Left renal pelvis (tissue), 4 donors: ENCODE data around the gene PEAK3. TPM values are rescaled to one million over a fixed set of nuclear protein-coding genes. Genes with fewer than 3 reads are reported as not detected.

ENCODE experiments used
- DNase-seq, 4 donors: peaks; one replicate each; pipeline ENCODE4 v3.0.0-alpha.2; 2013; ENCODE audit warnings: low read depth in 4 of 4, low spot score in 3 of 4
- polyA plus RNA-seq, 4 donors: library from polyadenylated mRNA; unstranded; fragments of 120-200 nt; gene quantifications; one replicate each; pipeline ENCODE4 v1.2.1, GENCODE V29; 2013; ENCODE audit not compliant: insufficient read length in 4 of 4

The PEAK3 gene
- polyA plus RNA-seq, 4 donors = 0.07 to 0.14 (median 0.11) TPM; not detected in 1

DNA sequence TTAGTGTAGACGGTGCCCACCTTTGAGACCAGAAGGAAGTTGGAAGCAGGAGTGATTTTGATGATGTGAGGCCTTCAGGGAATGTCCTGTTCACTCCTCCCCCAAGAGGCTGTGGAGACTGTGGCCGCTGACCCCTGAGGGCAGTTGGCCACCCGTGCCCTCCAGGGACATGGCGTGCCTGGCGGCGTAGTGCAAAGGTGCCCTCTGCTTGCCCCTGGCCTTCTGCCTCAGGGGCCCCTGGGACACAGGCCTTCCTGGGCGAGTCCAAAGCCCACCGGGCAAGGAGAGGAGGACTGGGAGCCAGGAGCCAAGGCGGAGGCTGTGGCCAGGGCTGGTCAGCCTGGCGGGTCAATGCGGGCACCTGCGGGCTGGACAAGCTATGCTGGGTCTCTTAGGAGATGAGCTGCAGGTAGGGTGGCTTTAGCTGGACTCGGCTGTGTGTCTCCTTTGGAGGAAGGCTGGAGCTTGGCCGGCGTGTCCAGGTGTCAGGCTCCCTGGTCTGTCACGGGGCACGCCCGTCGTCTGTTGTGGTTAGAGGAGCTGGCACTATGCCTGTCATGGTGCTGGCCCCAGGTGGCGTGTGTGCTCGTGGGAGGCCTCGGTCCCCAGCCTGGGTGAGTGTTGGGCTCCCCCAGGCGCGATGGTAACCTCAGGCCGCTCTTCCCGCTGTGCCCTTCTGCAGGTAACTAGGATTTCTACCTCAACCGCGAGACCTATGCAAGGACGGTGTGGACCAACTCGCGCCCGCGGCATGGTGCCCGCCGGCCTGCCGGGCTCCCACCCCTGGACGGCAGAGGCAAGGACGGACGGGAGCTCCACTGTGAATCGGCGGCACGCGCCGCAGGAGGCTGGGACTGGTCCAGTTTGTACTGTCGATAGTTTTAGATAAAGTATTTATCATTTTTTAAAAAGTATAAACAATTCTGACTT, 52.6 kb downstream of the PEAK3 start:
- DNase-seq = no peak

DNA sequence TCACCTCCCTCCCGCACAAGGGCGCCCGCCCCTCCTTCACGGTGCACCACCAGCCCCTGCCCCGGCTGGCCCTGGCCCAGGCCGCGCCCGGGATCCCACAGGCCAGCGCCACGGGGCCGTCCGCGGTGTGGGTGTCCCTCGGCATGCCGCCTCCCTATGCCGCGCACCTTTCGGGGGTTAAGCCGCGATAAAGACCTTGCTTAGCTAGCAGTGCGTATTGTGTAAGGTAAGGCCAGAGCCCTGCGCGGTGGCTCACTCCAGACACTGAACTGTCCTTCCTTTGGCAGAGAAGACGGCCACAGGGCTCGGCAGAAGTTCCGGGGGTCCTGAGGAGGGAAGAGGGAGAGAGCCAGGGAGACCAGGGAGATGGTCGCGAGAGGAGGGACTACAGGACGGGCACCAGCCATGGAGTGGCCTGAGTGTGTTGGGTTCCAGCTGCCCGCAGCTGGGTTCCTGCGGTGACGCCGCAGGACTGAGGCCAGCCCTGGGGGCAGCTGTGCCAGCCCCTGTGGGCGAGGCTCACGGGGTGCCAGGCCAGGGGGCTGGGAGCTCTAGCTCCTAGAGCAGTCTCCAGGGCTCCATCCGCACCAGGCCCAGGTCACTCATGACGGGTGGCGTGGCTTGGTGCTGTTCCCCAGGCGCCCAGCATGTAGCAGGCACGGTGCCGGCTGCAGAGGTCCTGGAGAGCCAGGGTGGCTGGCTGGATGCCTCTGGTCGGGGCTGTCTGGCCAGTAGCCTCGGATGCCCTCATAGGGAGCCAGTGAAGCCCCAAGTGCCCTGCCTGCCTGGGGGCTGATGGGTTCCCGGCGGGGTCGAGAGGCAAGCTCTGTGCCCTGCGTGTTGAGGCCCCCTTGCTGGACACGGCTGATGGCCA, 53.6 kb downstream of the PEAK3 start:
- DNase-seq = no peak

DNA sequence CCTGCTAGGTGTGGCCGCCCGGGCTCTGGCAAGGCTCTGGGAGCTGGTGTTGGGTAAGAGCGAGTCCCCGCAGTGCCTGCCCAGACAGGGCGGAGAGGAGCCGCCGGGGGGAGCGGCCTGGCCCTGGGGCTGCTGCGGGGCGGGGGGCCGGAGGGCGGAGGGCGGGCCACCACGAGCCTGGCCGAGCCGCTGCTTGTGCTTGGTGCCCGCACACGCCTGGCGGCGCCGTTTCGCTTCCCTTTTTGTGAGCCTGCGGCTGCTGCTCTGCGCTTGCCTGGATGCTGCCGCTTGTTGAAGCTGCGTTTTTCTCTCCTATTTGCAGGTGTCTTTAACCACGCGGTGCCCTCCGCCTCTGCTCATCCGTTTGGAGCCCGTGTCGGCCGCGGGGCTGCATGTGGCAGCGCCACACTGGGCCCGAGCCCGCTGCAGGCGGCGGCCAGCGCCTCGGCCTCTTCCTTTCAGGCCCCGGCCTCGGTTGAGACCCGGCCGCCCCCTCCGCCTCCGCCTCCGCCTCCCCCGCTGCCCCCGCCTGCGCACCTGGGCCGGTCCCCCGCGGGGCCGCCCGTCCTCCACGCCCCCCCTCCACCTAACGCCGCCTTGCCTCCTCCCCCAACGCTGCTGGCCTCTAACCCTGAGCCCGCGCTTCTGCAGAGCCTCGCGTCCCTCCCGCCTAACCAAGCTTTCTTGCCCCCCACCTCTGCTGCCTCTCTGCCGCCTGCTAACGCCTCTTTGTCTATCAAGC, 54.4 kb downstream of the PEAK3 start:
- DNase-seq = no peak

DNA sequence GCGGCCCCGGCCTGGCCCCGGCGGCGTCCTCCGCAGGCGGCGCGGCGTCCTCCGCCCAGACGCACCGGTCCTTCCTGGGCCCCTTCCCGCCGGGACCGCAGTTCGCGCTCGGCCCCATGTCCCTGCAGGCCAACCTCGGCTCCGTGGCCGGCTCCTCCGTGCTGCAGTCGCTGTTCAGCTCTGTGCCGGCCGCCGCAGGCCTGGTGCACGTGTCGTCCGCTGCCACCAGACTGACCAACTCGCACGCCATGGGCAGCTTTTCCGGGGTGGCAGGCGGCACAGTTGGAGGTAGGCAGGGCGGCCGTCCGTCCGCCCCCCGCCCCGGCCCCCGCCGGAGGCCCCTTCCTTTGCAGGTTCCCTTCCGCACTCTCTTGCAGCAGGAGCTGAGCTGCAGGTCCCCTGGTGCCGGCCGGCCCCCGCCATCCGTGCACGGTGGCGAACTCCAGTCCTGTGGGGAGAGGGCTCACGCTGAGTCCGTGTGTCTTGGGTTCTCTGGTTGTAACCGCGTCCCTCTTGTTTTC, 55.1 kb downstream of the PEAK3 start:
- no peak for DNase-seq

DNA sequence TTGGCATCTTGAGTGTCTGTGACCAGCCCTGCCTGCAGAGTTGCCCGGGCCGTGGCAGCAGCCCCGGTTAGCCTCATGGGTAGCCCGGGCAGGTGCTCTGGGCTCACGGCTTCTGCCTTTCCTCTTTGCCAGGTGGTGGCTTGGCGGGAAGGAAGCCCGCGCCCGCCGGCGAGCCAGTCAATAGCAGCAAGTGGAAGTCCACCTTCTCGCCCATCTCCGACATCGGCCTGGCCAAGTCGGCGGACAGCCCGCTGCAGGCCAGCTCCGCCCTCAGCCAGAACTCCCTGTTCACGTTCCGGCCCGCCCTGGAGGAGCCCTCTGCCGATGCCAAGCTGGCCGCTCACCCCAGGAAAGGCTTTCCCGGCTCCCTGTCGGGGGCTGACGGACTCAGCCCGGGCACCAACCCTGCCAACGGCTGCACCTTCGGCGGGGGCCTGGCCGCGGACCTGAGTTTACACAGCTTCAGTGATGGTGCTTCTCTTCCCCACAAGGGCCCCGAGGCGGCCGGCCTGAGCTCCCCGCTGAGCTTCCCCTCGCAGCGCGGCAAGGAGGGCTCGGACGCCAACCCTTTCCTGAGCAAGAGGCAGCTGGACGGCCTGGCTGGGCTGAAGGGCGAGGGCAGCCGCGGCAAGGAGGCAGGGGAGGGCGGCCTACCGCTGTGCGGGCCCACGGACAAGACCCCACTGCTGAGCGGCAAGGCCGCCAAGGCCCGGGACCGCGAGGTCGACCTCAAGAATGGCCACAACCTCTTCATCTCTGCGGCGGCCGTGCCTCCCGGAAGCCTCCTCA, 55.7 kb downstream of the PEAK3 start:
- no peak for DNase-seq

DNA sequence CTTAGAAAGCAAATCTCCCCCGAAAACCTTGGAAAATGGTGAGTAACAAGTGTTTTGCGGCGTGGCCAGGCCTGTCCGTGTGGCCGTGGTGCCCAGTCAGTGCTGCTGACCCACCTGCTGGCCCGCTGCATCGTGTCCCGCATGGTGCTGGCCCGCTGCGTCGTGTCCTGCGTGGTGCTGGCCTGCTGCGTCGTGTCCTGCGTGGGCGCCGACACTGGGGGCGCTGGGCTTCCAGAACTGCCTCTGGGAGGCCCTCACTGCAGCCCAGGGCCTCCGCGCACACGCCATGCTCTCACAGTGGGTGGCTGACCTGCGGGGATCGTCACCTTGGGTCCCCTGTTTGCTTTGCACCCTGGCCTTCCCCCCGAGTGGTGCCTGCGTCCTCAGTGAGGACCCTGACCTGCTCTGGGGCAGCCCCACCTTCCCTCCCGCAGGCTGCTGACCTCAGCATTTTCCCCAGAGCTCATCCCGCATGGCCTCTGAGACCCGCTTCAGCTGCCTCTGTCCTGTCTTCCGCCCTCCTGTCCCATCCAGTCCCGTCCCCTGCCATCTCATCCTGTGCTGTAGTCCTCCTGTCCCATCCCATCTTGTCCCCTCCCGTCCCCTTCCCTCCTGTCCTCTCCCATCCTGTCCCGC, 56.4 kb downstream of the PEAK3 start:
- no peak for DNase-seq

DNA sequence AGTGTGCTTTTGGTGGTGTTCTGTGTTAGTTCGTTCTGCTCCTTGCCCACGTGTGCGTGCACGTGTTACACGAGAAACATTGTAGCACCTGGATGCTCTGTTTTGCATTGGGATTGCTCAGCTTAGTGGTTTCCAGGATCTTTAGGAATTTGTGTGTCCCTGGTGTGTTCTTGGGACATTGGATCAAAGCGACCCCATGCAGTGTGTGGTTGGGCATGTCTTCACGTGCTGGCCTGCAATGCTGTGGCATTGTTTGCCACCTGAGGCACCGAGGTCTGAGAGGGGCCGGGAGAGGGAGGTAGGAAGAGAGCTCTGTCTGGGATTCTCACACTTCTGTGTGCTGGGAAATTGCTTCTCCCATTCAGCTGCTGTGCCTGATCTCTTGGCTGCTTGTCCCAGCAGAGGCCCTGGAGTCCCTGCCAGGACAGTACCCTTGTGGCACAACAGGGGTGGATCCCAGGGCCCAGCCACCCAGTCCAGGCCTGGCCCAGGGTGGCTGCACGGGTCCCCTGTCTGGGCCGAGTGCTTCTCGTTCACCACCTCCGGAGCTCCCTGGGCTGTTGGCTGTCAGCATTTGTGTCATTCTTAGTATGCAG, 57.1 kb downstream of the PEAK3 start:
- DNase-seq = no peak

Other genes with a start within 250 kb of the PEAK3 start
- gene MKNK2, start 230.9 kb downstream of the PEAK3 start, polyA plus RNA-seq = 10 to 100 TPM; 41.2 to 82.1 (median 62.1) TPM
- gene MOB3A, start 185.8 kb downstream of the PEAK3 start, polyA plus RNA-seq = 10 to 100 TPM; 21.4 to 29.1 (median 25.2) TPM
- gene IZUMO4, start 185.3 kb downstream of the PEAK3 start, polyA plus RNA-seq = 10 to 100 TPM in 1 of 4 donors, 1 to 10 TPM in 3; 5.9 to 11.0 (median 6.9) TPM
- 100 to 1,000 TPM in 2 of 4 donors, 10 to 100 TPM in 2; 80.3 to 113 (median 98.6) TPM for gene AP3D1, start 130.6 kb downstream of the PEAK3 start, polyA plus RNA-seq
- gene DOT1L, start 118.2 kb downstream of the PEAK3 start, polyA plus RNA-seq = 10 to 100 TPM; 18.2 to 38.0 (median 26.6) TPM
- gene PLEKHJ1, start 45.8 kb downstream of the PEAK3 start, polyA plus RNA-seq = 10 to 100 TPM; 53.6 to 86.5 (median 56.1) TPM
- gene SF3A2, start 45.4 kb downstream of the PEAK3 start, polyA plus RNA-seq = 10 to 100 TPM; 67.6 to 94.0 (median 72.6) TPM
- 1 to 10 TPM; 2.2 to 3.2 (median 2.8) TPM for gene AMH, start 32.9 kb downstream of the PEAK3 start, polyA plus RNA-seq
- gene JSRP1, start 25.8 kb downstream of the PEAK3 start, polyA plus RNA-seq = 1 to 10 TPM in 1 of 4 donors, under 1 TPM in 3; 0.34 to 1.5 (median 0.47) TPM
- under 1 TPM in 2 of 4 donors, not detected in 2; 0.13 to 0.14 TPM for gene LINGO3, start 26.0 kb upstream of the PEAK3 start, polyA plus RNA-seq
- gene LSM7, start 46.4 kb upstream of the PEAK3 start, polyA plus RNA-seq = 100 to 1,000 TPM in 1 of 4 donors, 10 to 100 TPM in 3; 72.9 to 105 (median 80.2) TPM
- gene SPPL2B, start 46.5 kb upstream of the PEAK3 start, polyA plus RNA-seq = 100 to 1,000 TPM in 1 of 4 donors, 10 to 100 TPM in 3; 41.3 to 128 (median 56.7) TPM
- gene TMPRSS9, start 78.1 kb upstream of the PEAK3 start, polyA plus RNA-seq = under 1 TPM; 0.13 to 0.49 (median 0.31) TPM
- gene TIMM13, start 145.4 kb upstream of the PEAK3 start, polyA plus RNA-seq = 100 to 1,000 TPM in 1 of 4 donors, 10 to 100 TPM in 3; 58.0 to 108 (median 62.2) TPM
- gene LMNB2, start 174.8 kb upstream of the PEAK3 start, polyA plus RNA-seq = 10 to 100 TPM; 57.6 to 73.3 (median 62.0) TPM
- gene GADD45B, start 194.0 kb upstream of the PEAK3 start, polyA plus RNA-seq = 100 to 1,000 TPM in 1 of 4 donors, 10 to 100 TPM in 2, 1 to 10 TPM in 1; 9.2 to 144 (median 12.3) TPM